Muscle layer of colon (tissue), 2 donors: Measurements from ENCODE around the gene ALDH1A2.
"Not testable (repeated sequence)": the region's sequence is repeated elsewhere in the genome, so short reads cannot be mapped to it uniquely, and the experiment has no call there.

Experiments used
- H3K27ac ChIP-seq: one replicate; pipeline ENCODE4 v1.7.0; 2013; ENCODE audit warnings: low read depth, mild to moderate bottlenecking, low read length, moderate library complexity
- H3K27me3 ChIP-seq, 2 donors: one replicate each; pipeline ENCODE4 v1.7.0; 2013; ENCODE audit warnings: low read length in 2 of 2, mild to moderate bottlenecking in 2 of 2; ENCODE audit not compliant: insufficient read depth in 2 of 2, control insufficient read depth in 1 of 2
- H3K36me3 ChIP-seq: one replicate; pipeline ENCODE4 v1.7.0; 2013; ENCODE audit warnings: mild to moderate bottlenecking, low read length; ENCODE audit not compliant: insufficient read depth
- H3K4me1 ChIP-seq: one replicate; pipeline ENCODE4 v1.7.0; 2013; ENCODE audit warnings: mild to moderate bottlenecking, low read length; ENCODE audit not compliant: insufficient read depth
- H3K4me3 ChIP-seq, 2 donors: one replicate each; pipeline ENCODE4 v1.7.0; 2013; ENCODE audit warnings: low read length in 2 of 2, low read depth in 1 of 2, mild to moderate bottlenecking in 1 of 2, moderate library complexity in 1 of 2
- H3K9ac ChIP-seq: one replicate; pipeline ENCODE4 v1.7.0; 2013; ENCODE audit warnings: low read length
- H3K9me3 ChIP-seq: one replicate; pipeline ENCODE4 v1.7.0; 2013; ENCODE audit warnings: mild to moderate bottlenecking, low read length
- donor health status: abdominal sarcoma.
- donor health status: Adenocarcinoma of cecum.

Gene ALDH1A2

GRCh38 chr15:58052334-58052733 is 13.2 kb downstream of the ALDH1A2 start:
- Histone ChIP-seq H3K9ac (no peak overlapping the region), H3K27me3 (no peaks in the 10 kb centered on the region), H3K9me3 (no peaks in the 10 kb centered on the region), H3K4me1 (no peaks in the 10 kb centered on the region), H3K36me3 (no peaks in the 10 kb centered on the region), H3K4me3 (no peak overlapping the region), H3K27ac (no peak overlapping the region)

GRCh38 chr15:58049520-58050227 is 15.8 kb downstream of the ALDH1A2 start:
- no peaks in the 10 kb centered on the region for H3K9me3 ChIP-seq
- H3K36me3 ChIP-seq = no peaks in the 10 kb centered on the region
- no peaks in the 10 kb centered on the region for H3K4me1 ChIP-seq
- H3K9ac ChIP-seq = no peak overlapping the region
- H3K27me3 ChIP-seq = no peaks in the 10 kb centered on the region
- H3K27ac ChIP-seq = no peak overlapping the region
- no peak overlapping the region for H3K4me3 ChIP-seq

GRCh38 chr15:58048261-58048660 is 17.2 kb downstream of the ALDH1A2 start:
- H3K9me3 ChIP-seq = no peaks in the 10 kb centered on the region
- no peak overlapping the region for H3K9ac ChIP-seq
- no peaks in the 10 kb centered on the region for H3K36me3 ChIP-seq
- H3K27me3 ChIP-seq = no peaks in the 10 kb centered on the region
- no peak overlapping the region for H3K4me3 ChIP-seq
- no peaks in the 10 kb centered on the region for H3K4me1 ChIP-seq
- no peak overlapping the region for H3K27ac ChIP-seq

- no peaks in the 10 kb centered on the region for H3K9me3 ChIP-seq
- no peak overlapping the region for H3K4me3 ChIP-seq
- H3K27ac ChIP-seq = no peak overlapping the region
- no peaks in the 10 kb centered on the region for H3K36me3 ChIP-seq
- H3K4me1 ChIP-seq = no peaks in the 10 kb centered on the region
- H3K27me3 ChIP-seq = no peaks in the 10 kb centered on the region
- H3K9ac ChIP-seq = no peak overlapping the region
These were observed 18.4 kb downstream of the ALDH1A2 start for GRCh38 chr15:58047149-58047548.

- H3K9me3 ChIP-seq = no peaks in the 10 kb centered on the region
- H3K27me3 ChIP-seq = no peaks in the 10 kb centered on the region
- H3K4me1 ChIP-seq = no peaks in the 10 kb centered on the region
- H3K27ac ChIP-seq = no peak overlapping the region
- no peak overlapping the region for H3K9ac ChIP-seq
- no peak overlapping the region for H3K4me3 ChIP-seq
- H3K36me3 ChIP-seq = no peaks in the 10 kb centered on the region
These were observed 19.0 kb downstream of the ALDH1A2 start for GRCh38 chr15:58046467-58046866.

- H3K36me3 ChIP-seq, H3K9ac ChIP-seq, H3K27ac ChIP-seq, H3K27me3 ChIP-seq, H3K4me3 ChIP-seq, H3K4me1 ChIP-seq, H3K9me3 ChIP-seq: not testable (repeated sequence)
These were observed 20.1 kb downstream of the ALDH1A2 start for GRCh38 chr15:58045376-58045775.

GRCh38 chr15:58044551-58044950 is 21.0 kb downstream of the ALDH1A2 start:
- Histone ChIP-seq H3K4me1 (no peaks in the 10 kb centered on the region), H3K9ac (no peak overlapping the region), H3K27ac (no peak overlapping the region), H3K9me3 (no peaks in the 10 kb centered on the region), H3K36me3 (no peaks in the 10 kb centered on the region), H3K4me3 (no peak overlapping the region), H3K27me3 (no peaks in the 10 kb centered on the region)

- H3K9me3 ChIP-seq = no peaks in the 10 kb centered on the region
- no peaks in the 10 kb centered on the region for H3K36me3 ChIP-seq
These were observed 22.2 kb downstream of the ALDH1A2 start for GRCh38 chr15:58043192-58043903.

GRCh38 chr15:58042006-58042405 is 23.5 kb downstream of the ALDH1A2 start:
- H3K27me3 ChIP-seq = no peaks in the 10 kb centered on the region
- no peak overlapping the region for H3K27ac ChIP-seq
- no peaks in the 10 kb centered on the region for H3K9me3 ChIP-seq
- no peak overlapping the region for H3K9ac ChIP-seq
- no peaks in the 10 kb centered on the region for H3K36me3 ChIP-seq
- no peak overlapping the region for H3K4me3 ChIP-seq
- no peaks in the 10 kb centered on the region for H3K4me1 ChIP-seq

More at GRCh38 chr15:58043192-58043903, 22.2 kb downstream of the ALDH1A2 start:
- Histone ChIP-seq H3K27me3 (no peaks in the 10 kb centered on the region), H3K4me1 (no peaks in the 10 kb centered on the region), H3K4me3 (no peak overlapping the region), H3K9ac (no peak overlapping the region), H3K27ac (no peak overlapping the region)

- H3K9me3 ChIP-seq = no peaks in the 10 kb centered on the region
- no peaks in the 10 kb centered on the region for H3K27me3 ChIP-seq
- H3K36me3 ChIP-seq = no peaks in the 10 kb centered on the region
- no peak overlapping the region for H3K4me3 ChIP-seq
- H3K27ac ChIP-seq = no peak overlapping the region
- no peaks in the 10 kb centered on the region for H3K4me1 ChIP-seq
- H3K9ac ChIP-seq = no peak overlapping the region
These were observed 25.4 kb downstream of the ALDH1A2 start for GRCh38 chr15:58040150-58040549.

- no peaks in the 10 kb centered on the region for H3K4me1 ChIP-seq
- no peaks in the 10 kb centered on the region for H3K9me3 ChIP-seq
- H3K27ac ChIP-seq = no peak overlapping the region
- no peak overlapping the region for H3K4me3 ChIP-seq
- no peak overlapping the region for H3K9ac ChIP-seq
- no peaks in the 10 kb centered on the region for H3K36me3 ChIP-seq
- no peaks in the 10 kb centered on the region for H3K27me3 ChIP-seq
These were observed 26.2 kb downstream of the ALDH1A2 start for GRCh38 chr15:58039079-58040035.
